ENCODE measurements around the gene TMEM132D. TPM values are rescaled to one million over a fixed set of nuclear protein-coding genes. Genes with fewer than 3 reads are reported as not detected.

Gene TMEM132D
- total RNA-seq, 1 donor from 2014 or later = 16.5 TPM

GRCh38 chr12:129530984-129531383, 372.8 kb downstream of the TMEM132D start:
- H3K27me3 Mint-ChIP-seq (ENCODE audit: unreplicated experiment) = peaks cover 2% of the 10 kb centered on the region
- H3K4me3 Mint-ChIP-seq (ENCODE audit: unreplicated experiment) = no peak overlapping the region
- H3K9me3 Mint-ChIP-seq (ENCODE audit: unreplicated experiment) = peaks cover 7% of the 10 kb centered on the region
- no peak overlapping the region for H3K27ac Mint-ChIP-seq (ENCODE audit: unreplicated experiment)
- TF ChIP-seq CTCF (IDR thresholded peaks at IDR 0.05; ENCODE audit: partially characterized antibody, unreplicated experiment) = no peak
- H3K4me1 Mint-ChIP-seq (ENCODE audit: low read depth, unreplicated experiment) = peaks cover 9% of the 10 kb centered on the region
- peaks cover 5% of the 10 kb centered on the region for H3K36me3 Mint-ChIP-seq (ENCODE audit: unreplicated experiment)
- no peak for DNase-seq

- DNase-seq = no peak
- H3K27me3 Mint-ChIP-seq (ENCODE audit: unreplicated experiment) = peaks cover 2% of the 10 kb centered on the region
- peaks cover 8% of the 10 kb centered on the region for H3K9me3 Mint-ChIP-seq (ENCODE audit: unreplicated experiment)
- H3K4me1 Mint-ChIP-seq (ENCODE audit: low read depth, unreplicated experiment) = peaks cover 9% of the 10 kb centered on the region
- no peak for TF ChIP-seq CTCF (IDR thresholded peaks at IDR 0.05; ENCODE audit: partially characterized antibody, unreplicated experiment)
- H3K36me3 Mint-ChIP-seq (ENCODE audit: unreplicated experiment) = peaks cover 5% of the 10 kb centered on the region
- no peak overlapping the region for H3K4me3 Mint-ChIP-seq (ENCODE audit: unreplicated experiment)
- no peak overlapping the region for H3K27ac Mint-ChIP-seq (ENCODE audit: unreplicated experiment)
Measured at GRCh38 chr12:129530517-129530916, 373.3 kb downstream of the TMEM132D start.

- Mint-ChIP-seq H3K36me3 (ENCODE audit: unreplicated experiment) (peaks cover 5% of the 10 kb centered on the region), H3K9me3 (ENCODE audit: unreplicated experiment) (peaks cover 8% of the 10 kb centered on the region), H3K27ac (ENCODE audit: unreplicated experiment) (no peak overlapping the region), H3K4me3 (ENCODE audit: unreplicated experiment) (no peak overlapping the region), H3K27me3 (ENCODE audit: unreplicated experiment) (peaks cover 2% of the 10 kb centered on the region), H3K4me1 (ENCODE audit: low read depth, unreplicated experiment) (peaks cover 9% of the 10 kb centered on the region)
- DNase-seq = no peak
- TF ChIP-seq CTCF (IDR thresholded peaks at IDR 0.05; ENCODE audit: partially characterized antibody, unreplicated experiment) = no peak
Measured at GRCh38 chr12:129527506-129527905, 376.3 kb downstream of the TMEM132D start.

GRCh38 chr12:129523621-129524020, 380.2 kb downstream of the TMEM132D start:
- DNase-seq = no peak
- no peaks in the 10 kb centered on the region for H3K4me1 Mint-ChIP-seq (ENCODE audit: low read depth, unreplicated experiment)
- H3K36me3 Mint-ChIP-seq (ENCODE audit: unreplicated experiment) = no peaks in the 10 kb centered on the region

GRCh38 chr12:129520739-129521138, 383.1 kb downstream of the TMEM132D start:
- H3K9me3 Mint-ChIP-seq (ENCODE audit: unreplicated experiment) = peaks cover 4% of the 10 kb centered on the region
- no peaks in the 10 kb centered on the region for H3K27me3 Mint-ChIP-seq (ENCODE audit: unreplicated experiment)
- no peaks in the 10 kb centered on the region for H3K36me3 Mint-ChIP-seq (ENCODE audit: unreplicated experiment)
- H3K4me1 Mint-ChIP-seq (ENCODE audit: low read depth, unreplicated experiment) = no peaks in the 10 kb centered on the region
- DNase-seq = no peak
- H3K27ac Mint-ChIP-seq (ENCODE audit: unreplicated experiment) = no peak overlapping the region
- H3K4me3 Mint-ChIP-seq (ENCODE audit: unreplicated experiment) = no peak overlapping the region
- TF ChIP-seq CTCF (IDR thresholded peaks at IDR 0.05; ENCODE audit: partially characterized antibody, unreplicated experiment) = no peak

More at GRCh38 chr12:129523621-129524020, 380.2 kb downstream of the TMEM132D start:
- Mint-ChIP-seq H3K4me3 (ENCODE audit: unreplicated experiment) (no peak overlapping the region), H3K27ac (ENCODE audit: unreplicated experiment) (no peak overlapping the region), H3K9me3 (ENCODE audit: unreplicated experiment) (peaks cover 4% of the 10 kb centered on the region), H3K27me3 (ENCODE audit: unreplicated experiment) (no peaks in the 10 kb centered on the region)
- TF ChIP-seq CTCF (IDR thresholded peaks at IDR 0.05; ENCODE audit: partially characterized antibody, unreplicated experiment) = no peak
